Rectal smooth muscle tissue (tissue), 1 donor: Measurements from ENCODE around the gene ZSCAN30.
"Not testable (repeated sequence)": the region's sequence is repeated elsewhere in the genome, so short reads cannot be mapped to it uniquely, and the experiment has no call there.

Experiments used
- H3K27ac ChIP-seq: one replicate; pipeline ENCODE4 v1.7.0; 2013; ENCODE audit warnings: low read depth, low read length, inconsistent platforms
- H3K27me3 ChIP-seq: one replicate; pipeline ENCODE4 v1.7.0; 2013; ENCODE audit warnings: low read length; ENCODE audit not compliant: control insufficient read depth, insufficient read depth
- H3K36me3 ChIP-seq: one replicate; pipeline ENCODE4 v1.7.0; 2013; ENCODE audit warnings: low read length; ENCODE audit not compliant: control insufficient read depth, insufficient read depth
- H3K4me1 ChIP-seq: one replicate; pipeline ENCODE4 v1.7.0; 2013; ENCODE audit warnings: low read length; ENCODE audit not compliant: control insufficient read depth, insufficient read depth
- H3K4me3 ChIP-seq: one replicate; pipeline ENCODE4 v1.7.0; 2013; ENCODE audit warnings: low read length
- H3K9ac ChIP-seq: one replicate; pipeline ENCODE4 v1.7.0; 2013; ENCODE audit warnings: low read length

Gene ZSCAN30

DNA sequence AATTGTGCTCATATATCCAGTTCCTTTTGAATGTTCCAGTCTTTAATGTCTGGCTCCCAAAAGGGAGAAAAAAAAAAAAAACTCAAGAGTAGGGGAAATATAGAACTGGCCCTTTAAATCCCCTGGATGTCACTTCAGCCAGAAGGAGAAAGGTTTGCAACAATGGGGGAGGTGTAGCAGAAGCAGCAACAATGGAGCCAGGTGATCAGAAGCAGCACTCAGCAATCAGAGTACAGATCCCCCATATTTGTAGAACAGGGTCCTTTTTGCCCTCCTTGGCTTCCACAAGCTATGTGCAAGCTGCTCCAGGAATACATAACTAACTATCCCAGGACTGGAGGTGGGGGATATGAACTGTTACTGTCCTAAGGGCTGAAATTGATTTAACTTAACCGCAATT, 75.0 kb downstream of the ZSCAN30 start:
- no peaks in the 10 kb centered on the region for H3K27me3 ChIP-seq
- H3K4me3 ChIP-seq: no peak overlapping the region
- H3K4me1 ChIP-seq: no peaks in the 10 kb centered on the region
- no peaks in the 10 kb centered on the region for H3K36me3 ChIP-seq
- no peak overlapping the region for H3K27ac ChIP-seq
- no peak overlapping the region for H3K9ac ChIP-seq

DNA sequence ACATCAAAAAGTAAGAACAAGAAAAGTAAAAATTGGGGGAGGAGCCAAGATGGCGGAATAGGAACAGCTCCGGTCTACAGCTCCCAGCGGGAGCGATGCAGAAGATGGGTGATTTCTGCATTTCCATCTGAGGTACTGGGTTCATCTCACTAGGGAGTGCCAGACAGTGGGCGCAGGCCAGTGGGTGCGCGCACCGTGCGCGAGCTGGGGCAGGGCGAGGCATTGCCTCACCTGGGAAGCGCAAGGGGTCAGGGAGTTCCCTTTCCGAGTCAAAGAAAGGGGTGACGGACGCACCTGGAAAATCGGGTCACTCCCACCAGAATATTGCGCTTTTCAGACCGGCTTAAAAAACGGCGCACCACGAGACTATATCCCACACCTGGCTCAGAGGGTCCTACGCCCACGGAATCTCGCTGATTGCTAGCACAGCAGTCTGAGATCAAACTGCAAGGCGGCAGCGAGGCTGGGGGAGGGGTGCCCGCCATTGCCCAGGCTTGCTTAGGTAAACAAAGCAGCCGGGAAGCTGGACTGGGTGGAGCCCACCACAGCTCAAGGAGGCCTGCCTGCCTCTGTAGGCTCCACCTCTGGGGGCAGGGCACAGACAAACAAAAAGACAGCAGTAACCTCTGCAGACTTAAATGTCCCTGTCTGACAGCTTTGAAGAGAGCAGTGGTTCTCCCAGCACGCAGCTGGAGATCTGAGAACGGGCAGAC, 84.1 kb downstream of the ZSCAN30 start:
- H3K4me1 ChIP-seq, H3K9ac ChIP-seq, H3K4me3 ChIP-seq, H3K27ac ChIP-seq, H3K27me3 ChIP-seq, H3K36me3 ChIP-seq: not testable (repeated sequence)

DNA sequence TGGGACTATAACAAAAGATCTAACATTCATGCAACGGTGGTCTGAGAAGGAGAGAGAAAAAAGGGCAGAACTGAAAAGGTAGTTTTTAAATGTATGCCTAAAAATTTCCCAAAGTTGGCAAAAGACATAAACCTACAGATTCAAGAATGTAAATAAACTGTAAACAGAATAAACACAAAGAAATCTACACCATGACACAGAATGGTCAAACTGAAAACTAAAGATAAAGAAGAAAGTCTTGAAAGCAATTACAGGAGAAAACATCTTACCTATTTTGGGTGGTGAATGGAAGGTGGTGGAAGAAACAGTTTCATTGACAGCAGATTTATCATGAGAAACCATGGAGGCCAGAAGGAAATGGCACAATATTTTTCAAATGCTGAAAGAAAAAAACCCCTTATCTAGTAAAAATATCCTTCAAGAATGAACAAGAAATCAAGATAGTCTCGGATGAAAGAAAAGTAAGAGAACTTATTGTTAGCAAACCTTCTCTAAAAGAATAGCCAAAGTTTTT, 84.8 kb downstream of the ZSCAN30 start:
- Histone ChIP-seq H3K27me3 (no peaks in the 10 kb centered on the region), H3K36me3 (no peaks in the 10 kb centered on the region)

DNA sequence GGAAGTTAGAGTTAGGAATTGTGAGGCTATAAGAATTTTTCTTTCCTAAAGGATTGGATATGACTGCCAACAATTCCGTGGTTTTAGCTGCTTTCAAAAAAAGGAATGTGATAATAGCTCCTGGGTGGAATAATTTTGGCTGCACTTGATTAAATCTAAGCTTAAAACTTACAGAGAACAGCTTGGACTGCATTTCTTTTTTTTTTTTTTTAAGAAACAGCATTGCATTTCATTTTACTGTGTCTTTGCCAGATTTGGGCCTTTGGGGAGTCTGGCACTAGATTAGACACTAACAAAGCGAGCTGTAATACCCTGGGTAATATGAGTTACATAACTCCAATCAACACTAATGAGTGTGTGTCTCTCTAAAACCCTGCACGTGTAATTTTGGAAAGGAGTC, 87.0 kb downstream of the ZSCAN30 start:
- Histone ChIP-seq H3K9ac (no peak overlapping the region), H3K27ac (no peak overlapping the region), H3K4me1 (no peaks in the 10 kb centered on the region)

More for the DNA sequence above, 84.8 kb downstream of the ZSCAN30 start:
- no peak overlapping the region for H3K27ac ChIP-seq
- H3K4me1 ChIP-seq: no peaks in the 10 kb centered on the region
- no peak overlapping the region for H3K4me3 ChIP-seq
- no peak overlapping the region for H3K9ac ChIP-seq

DNA sequence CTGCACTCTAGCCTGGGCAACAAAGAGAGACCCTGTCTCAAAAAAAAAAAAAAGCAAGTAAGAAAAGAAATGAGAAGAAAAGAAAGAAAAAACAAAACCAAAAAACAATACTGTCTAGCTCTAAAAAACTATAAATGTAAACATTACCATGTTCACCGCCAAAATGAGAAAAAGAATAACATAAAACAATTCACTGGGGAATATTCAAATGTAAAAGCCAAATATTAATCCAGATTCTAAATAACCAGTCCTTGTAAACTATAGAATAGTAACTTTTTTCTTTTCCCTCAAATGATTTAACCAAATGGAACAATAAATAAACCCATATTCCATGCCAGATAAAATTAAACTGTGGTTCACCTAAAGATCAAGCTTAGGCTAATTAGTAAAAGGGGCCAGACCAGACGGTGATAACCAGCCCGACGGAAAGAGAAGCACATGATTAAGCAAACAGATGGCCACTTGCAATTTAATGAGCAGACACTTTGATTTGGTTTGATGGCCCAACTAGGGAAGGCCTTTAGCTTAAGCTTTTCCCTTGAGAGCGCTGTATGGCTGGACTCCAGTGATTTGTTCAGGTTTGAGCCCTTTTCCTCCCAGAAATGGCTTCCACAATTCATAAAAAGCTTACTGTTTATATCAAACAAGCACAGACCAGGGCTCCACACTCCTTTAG, 88.6 kb downstream of the ZSCAN30 start:
- H3K27ac ChIP-seq: no peak overlapping the region
- no peak overlapping the region for H3K9ac ChIP-seq
- no peaks in the 10 kb centered on the region for H3K36me3 ChIP-seq
- no peaks in the 10 kb centered on the region for H3K4me1 ChIP-seq
- no peaks in the 10 kb centered on the region for H3K27me3 ChIP-seq
- H3K4me3 ChIP-seq: no peak overlapping the region

More for the DNA sequence above, 87.0 kb downstream of the ZSCAN30 start:
- Histone ChIP-seq H3K4me3 (no peak overlapping the region), H3K27me3 (no peaks in the 10 kb centered on the region), H3K36me3 (no peaks in the 10 kb centered on the region)
